SK-N-MC (cell line): ENCODE results near the gene TEX14.

Experiments
- EZH2 ChIP-seq: fragments of 200-600 bp; sonication (generic); IDR thresholded peaks from one replicate; pipeline ENCODE4 v1.6.1; 2017; ENCODE audit warnings: antibody characterized with exemption
- FOXP2 ChIP-seq: optimal IDR thresholded peaks from 2 replicates; pipeline ENCODE3; 2011; ENCODE audit warnings: mild to moderate bottlenecking, moderate library complexity; ENCODE audit not compliant: insufficient read depth; ENCODE audit errors: extremely low read length, control extremely low read depth
- POLR2AphosphoS5 ChIP-seq: IDR thresholded peaks from 2 replicates; pipeline ENCODE4 v1.6.1; 2012; ENCODE audit warnings: mild to moderate bottlenecking, low read depth, low read length, borderline replicate concordance

GRCh38 chr17:58702045-58702476 is 10.2 kb upstream of the TEX14 start:
- TF ChIP-seq POLR2AphosphoS5: no peak
- no peak for TF ChIP-seq EZH2
- TF ChIP-seq FOXP2: no peak
